H1 (cell line): ENCODE measurements around the gene AIRE. TPM values are rescaled to one million over a fixed set of nuclear protein-coding genes. Genes with fewer than 3 reads are reported as not detected.

Experiments used
- CTCF ChIA-PET: fragments of 300-600 bp; sonication (Branson Sonifier 250); formaldehyde crosslinking; loops from one replicate; lab custom pipeline; 2021; ENCODE audit not compliant: partially characterized antibody; lab: Charles Lee
- POLR2A ChIA-PET: fragments of 300-600 bp; sonication (Branson Sonifier 250); formaldehyde crosslinking; loops from one replicate; lab custom pipeline; 2021; ENCODE audit warnings: inconsistent platforms; ENCODE audit not compliant: partially characterized antibody; lab: Charles Lee
- DNase-seq, 2 experiments: peaks; one replicate each; pipeline versions ENCODE4 v3.0.0 to v3.0.0-alpha.2; 2010 to 2022; ENCODE audit warnings: low spot score in 2 of 2, low read depth in 1 of 2, mixed read lengths in 1 of 2
- FAIRE-seq: peaks from 2 replicates; lab custom pipeline; 2011; peaks lifted over from hg19 to GRCh38; lab: Jason Lieb, UNC
- H2AFZ ChIP-seq: 2 replicates; pipeline ENCODE4 v1.8.1; 2012; ENCODE audit warnings: low read length, inconsistent platforms
- H2AK5ac ChIP-seq: 2 replicates; pipeline ENCODE4 v1.6.1; 2013; ENCODE audit warnings: low read depth, low read length
- H2BK120ac ChIP-seq: replicated peaks from 2 replicates; pipeline ENCODE3; 2013; ENCODE audit warnings: low read depth, low read length, inconsistent platforms
- H2BK12ac ChIP-seq: 2 replicates; pipeline ENCODE4 v1.6.1; 2013; ENCODE audit warnings: low read depth, low read length
- H2BK15ac ChIP-seq: 2 replicates; pipeline ENCODE4 v1.6.1; 2013; ENCODE audit warnings: low read length
- H2BK20ac ChIP-seq: 2 replicates; pipeline ENCODE4 v1.6.1; 2013; ENCODE audit warnings: low read length
- H2BK5ac ChIP-seq: 2 replicates; pipeline ENCODE4 v1.6.1; 2013; ENCODE audit warnings: low read depth, low read length
- H3K14ac ChIP-seq: 2 replicates; pipeline ENCODE4 v1.6.1; 2013; ENCODE audit warnings: inconsistent platforms; ENCODE audit not compliant: insufficient read length
- H3K18ac ChIP-seq: 2 replicates; pipeline ENCODE4 v1.6.1; 2013; ENCODE audit warnings: low read length; ENCODE audit errors: extremely low read depth
- H3K23ac ChIP-seq: 2 replicates; pipeline ENCODE4 v1.6.1; 2013; ENCODE audit warnings: inconsistent platforms; ENCODE audit not compliant: insufficient read length
- H3K23me2 ChIP-seq: 2 replicates; pipeline ENCODE4 v1.6.1; 2013; ENCODE audit warnings: low read depth, low read length
- H3K27ac ChIP-seq: 2 replicates; pipeline ENCODE4 v1.6.1; 2011; ENCODE audit warnings: low read depth, low read length, inconsistent platforms
- H3K27me3 ChIP-seq, 4 experiments: replicated peaks in 1 of 4; 1 replicate in 1 of 4; 2 replicates in 3 of 4; pipeline versions ENCODE4 v1.6.1 to v1.8.1; 2011 to 2013; ENCODE audit warnings: low read length in 3 of 4, mild to moderate bottlenecking in 3 of 4, inconsistent platforms in 2 of 4, mixed read lengths in 2 of 4, moderate library complexity in 1 of 4; ENCODE audit not compliant: control insufficient read depth in 3 of 4, insufficient read depth in 3 of 4; ENCODE audit errors: extremely low read depth in 1 of 4
- H3K36me3 ChIP-seq, 4 experiments: 2 replicates each; pipeline versions ENCODE4 v1.6.1 to v1.8.1; 2011 to 2013; ENCODE audit warnings: mild to moderate bottlenecking in 4 of 4, low read length in 3 of 4, moderate library complexity in 2 of 4, control low read depth in 1 of 4, inconsistent platforms in 1 of 4; ENCODE audit not compliant: insufficient read depth in 4 of 4, control insufficient read depth in 2 of 4
- H3K4ac ChIP-seq: replicated peaks from 2 replicates; pipeline ENCODE3; 2013; ENCODE audit warnings: low read length, low read depth, mixed read lengths, inconsistent platforms; ENCODE audit not compliant: insufficient read length
- H3K4me1 ChIP-seq, 4 experiments: replicated peaks in 1 of 4; 1 replicate in 1 of 4; 2 replicates in 3 of 4; pipeline versions ENCODE4 v1.6.1 to v1.8.1; 2011 to 2013; ENCODE audit warnings: low read length in 3 of 4, inconsistent platforms in 2 of 4, mixed read lengths in 1 of 4; ENCODE audit not compliant: insufficient read depth in 4 of 4, control insufficient read depth in 3 of 4
- H3K4me2 ChIP-seq, 2 experiments: 2 replicates each; pipeline versions ENCODE4 v1.6.1 to v1.8.1; 2011 to 2013; ENCODE audit warnings: low read depth in 2 of 2, low read length in 2 of 2, control low read depth in 1 of 2, inconsistent platforms in 1 of 2, mild to moderate bottlenecking in 1 of 2; ENCODE audit not compliant: insufficient read depth in 1 of 2
- H3K4me3 ChIP-seq, 4 experiments: fragments of 200-600, 300-600 bp in 1 of 4; sonication (generic), shearing (Covaris generic), sonication (Bioruptor Twin) in 1 of 4; 2 replicates each; pipeline versions ENCODE4 v1.5.1 to v1.8.1; 2011 to 2016; ENCODE audit warnings: low read length in 4 of 4, low read depth in 3 of 4, control low read depth in 2 of 4, inconsistent platforms in 2 of 4, mild to moderate bottlenecking in 2 of 4, mixed read lengths in 1 of 4, moderate library complexity in 1 of 4; ENCODE audit not compliant: insufficient read depth in 2 of 4; ENCODE audit errors: extremely low read depth in 1 of 4
- H3K56ac ChIP-seq: replicated peaks from 2 replicates; pipeline ENCODE3; 2013; ENCODE audit warnings: low read depth, mild to moderate bottlenecking, mixed read lengths, low read length, inconsistent platforms; ENCODE audit not compliant: insufficient read length
- H3K79me1 ChIP-seq: 2 replicates; pipeline ENCODE4 v1.6.1; 2013; ENCODE audit warnings: low read depth, low read length, control low read depth
- H3K79me2 ChIP-seq, 2 experiments: 2 replicates each; pipeline versions ENCODE4 v1.6.1 to v1.8.1; 2012 to 2013; ENCODE audit warnings: low read length in 2 of 2, mild to moderate bottlenecking in 2 of 2, inconsistent platforms in 1 of 2; ENCODE audit not compliant: insufficient read depth in 2 of 2, control insufficient read depth in 1 of 2
- H3K9ac ChIP-seq, 4 experiments: replicated peaks in 1 of 4; 1 replicate in 1 of 4; 2 replicates in 3 of 4; pipeline versions ENCODE4 v1.6.1 to v1.8.1; 2011 to 2013; ENCODE audit warnings: low read depth in 3 of 4, low read length in 3 of 4, control low read depth in 2 of 4, mild to moderate bottlenecking in 2 of 4, moderate library complexity in 2 of 4, inconsistent platforms in 1 of 4; ENCODE audit errors: extremely low read depth in 1 of 4
- H3K9me3 ChIP-seq, 2 experiments: 2 replicates each; pipeline versions ENCODE4 v1.6.1 to v1.8.1; 2012 to 2013; ENCODE audit warnings: mild to moderate bottlenecking in 2 of 2, moderate library complexity in 2 of 2, control low read depth in 1 of 2, inconsistent platforms in 1 of 2, low read depth in 1 of 2, low read length in 1 of 2, mixed read lengths in 1 of 2; ENCODE audit not compliant: insufficient read depth in 2 of 2
- H4K20me1 ChIP-seq, 2 experiments: replicated peaks in 1 of 2; 2 replicates each; pipeline versions ENCODE3 to v1.8.1; 2011 to 2013; ENCODE audit warnings: inconsistent platforms in 2 of 2, low read length in 2 of 2, mild to moderate bottlenecking in 1 of 2; ENCODE audit not compliant: insufficient read depth in 2 of 2, control insufficient read depth in 1 of 2
- H4K5ac ChIP-seq: 2 replicates; pipeline ENCODE4 v1.6.1; 2013; ENCODE audit warnings: low read length, low read depth, mixed read lengths, inconsistent platforms; ENCODE audit not compliant: insufficient read length
- H4K8ac ChIP-seq: 2 replicates; pipeline ENCODE4 v1.8.0; 2013; ENCODE audit warnings: mild to moderate bottlenecking, moderate library complexity, low read length, inconsistent platforms; ENCODE audit not compliant: insufficient read depth; ENCODE audit errors: extremely low read depth
- H4K91ac ChIP-seq: replicated peaks from 2 replicates; pipeline ENCODE3; 2013; ENCODE audit warnings: low read length, mixed read lengths, inconsistent platforms; ENCODE audit not compliant: insufficient read length
- CTBP2 ChIP-seq: IDR thresholded peaks from 2 replicates; pipeline ENCODE4 v1.7.0; 2011; ENCODE audit warnings: borderline replicate concordance, mild to moderate bottlenecking, moderate library complexity, mixed read lengths, low read length; ENCODE audit not compliant: insufficient read depth, insufficient read length
- EGR1 ChIP-seq: IDR thresholded peaks from 2 replicates; pipeline ENCODE4 v1.6.1; 2011; ENCODE audit warnings: low read depth, low read length, borderline replicate concordance
- FOSL1 ChIP-seq: IDR thresholded peaks from 2 replicates; pipeline ENCODE4 v1.6.1; 2011; ENCODE audit warnings: mild to moderate bottlenecking, low read depth, low read length, moderate library complexity; ENCODE audit not compliant: insufficient read depth
- GABPA ChIP-seq: IDR thresholded peaks from 2 replicates; pipeline ENCODE4 v1.6.1; 2011; ENCODE audit warnings: mild to moderate bottlenecking, low read length, moderate library complexity, borderline replicate concordance; ENCODE audit not compliant: insufficient read depth
- GTF2F1 ChIP-seq: IDR thresholded peaks from 2 replicates; pipeline ENCODE4 v1.6.1; 2012; ENCODE audit warnings: low read depth, low read length, improper control_type of control experiment, borderline replicate concordance
- KDM1A ChIP-seq: fragments of 200-600, 300-600 bp; sonication (generic); IDR thresholded peaks from 2 replicates; pipeline ENCODE4 v1.7.1; 2016; ENCODE audit warnings: mild to moderate bottlenecking, low read length, borderline replicate concordance
- MAFK ChIP-seq: IDR thresholded peaks from 2 replicates; pipeline ENCODE4 v1.6.1; 2012; ENCODE audit warnings: low read depth, mild to moderate bottlenecking, improper control_type of control experiment, low read length
- NRF1 ChIP-seq: IDR thresholded peaks from 2 replicates; pipeline ENCODE4 v1.6.1; 2011; ENCODE audit warnings: mild to moderate bottlenecking, low read depth, low read length, improper control_type of control experiment
- PHF8 ChIP-seq: fragments of 200-600 bp; sonication (generic); conservative IDR thresholded peaks from 2 replicates; pipeline ENCODE4 v1.7.1; 2012; ENCODE audit warnings: low read depth, mild to moderate bottlenecking, inconsistent platforms, low read length, moderate library complexity
- RBBP5 ChIP-seq: IDR thresholded peaks from 2 replicates; pipeline ENCODE4 v1.7.1; 2012; ENCODE audit warnings: low read depth, mild to moderate bottlenecking, inconsistent platforms, low read length, moderate library complexity, borderline replicate concordance
- RXRA ChIP-seq: IDR thresholded peaks from 2 replicates; pipeline ENCODE4 v1.6.1; 2011; ENCODE audit warnings: low read depth, mild to moderate bottlenecking, low read length, moderate library complexity; ENCODE audit not compliant: insufficient read depth
- SIX5 ChIP-seq: IDR thresholded peaks from 2 replicates; pipeline ENCODE4 v1.6.1; 2011; ENCODE audit warnings: mild to moderate bottlenecking, low read depth, low read length
- SUZ12 ChIP-seq: fragments of 200-600 bp; sonication (generic); IDR thresholded peaks from 2 replicates; pipeline ENCODE4 v1.6.1; 2012; ENCODE audit warnings: mild to moderate bottlenecking, inconsistent platforms, low read length, moderate library complexity, mixed read lengths
- TEAD4 ChIP-seq: IDR thresholded peaks from 2 replicates; pipeline ENCODE4 v1.6.1; 2012; ENCODE audit warnings: low read depth, low read length, inconsistent platforms, mixed read lengths
- YY1 ChIP-seq: IDR thresholded peaks from 2 replicates; pipeline ENCODE4 v1.6.1; 2011; ENCODE audit warnings: low read depth, mild to moderate bottlenecking, low read length
- WGBS, 2 experiments: shearing (Covaris generic) in 1 of 2; methylation state at CpG; one replicate each; pipeline versions ENCODE4 v1.1.6 to v1.1.7; 2013 to 2015; ENCODE audit warnings: low lambda C conversion rate in 2 of 2, mixed read lengths in 2 of 2, inconsistent platforms in 1 of 2, low coverage in 1 of 2, missing lambda C conversion rate in 1 of 2; ENCODE audit not compliant: insufficient replicate concordance in 2 of 2, insufficient coverage in 1 of 2, insufficient read length in 1 of 2; ENCODE audit errors: extremely low coverage in 1 of 2, missing lambda C conversion rate in 1 of 2; 5-methylcytosine and 5-hydroxymethylcytosine counted together
- polyA plus RNA-seq, 7 experiments: library from polyadenylated mRNA; depleted of rRNA in 3 of 7; stranded (reverse) in 5 of 7; unstranded in 2 of 7; fragments of >200 nt in 5 of 7; fragments of 200-250 nt in 2 of 7; gene quantifications; 1 replicate in 5 of 7; 2 replicates in 1 of 7; 4 replicates in 1 of 7; pipeline versions ENCODE4 v1.2.1 to v1.2.3, GENCODE V29; 2011 to 2013; ENCODE audit warnings: missing spikeins in 2 of 7, mixed read lengths in 2 of 7
- total RNA-seq: library from RNA; stranded (reverse); fragmentation: NEBNext Ultra II Directional; extraction: Animal tissue kit (Norgen Biotek cat#: 25700); gene quantifications from 2 replicates; pipeline ENCODE4 v1.2.1, GENCODE V29; 2021

The AIRE gene
- total and polyA plus RNA-seq, 2 of the 8 experiments (the other 6 are each of a cell fraction or from before 2014, with no cell fraction given), result 0.09 TPM; not detected in 1

DNA sequence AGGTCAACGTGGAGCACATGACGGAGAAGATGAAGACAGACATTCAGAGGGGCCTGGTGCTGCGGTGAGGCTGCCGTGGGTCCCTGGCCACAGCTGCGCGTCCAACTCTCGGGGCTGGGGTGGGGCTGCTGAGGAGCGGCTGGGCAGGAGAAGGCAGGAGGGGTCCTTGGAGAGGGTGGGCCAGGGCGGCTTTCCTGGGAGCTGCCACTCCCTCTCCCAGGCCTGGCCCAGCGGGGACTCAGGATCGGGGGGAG, 39.1 kb downstream of the AIRE start:
- H4K91ac ChIP-seq, result no peak overlapping the region
- H3K27ac ChIP-seq, result no peak overlapping the region
- H3K36me3 ChIP-seq, result peaks cover 0 to 33% (median 1%) of the 10 kb centered on the region in 4 experiments; a peak in 2 of 8 replicates
- no peaks in the 10 kb centered on the region for H3K4me1 ChIP-seq
- H2BK20ac ChIP-seq, result no peak overlapping the region
- no peaks in the 10 kb centered on the region for H3K23me2 ChIP-seq
- no peak overlapping the region for H3K18ac ChIP-seq
- H3K9ac ChIP-seq, result no peak overlapping the region
- H2BK15ac ChIP-seq, result no peak overlapping the region
- no peaks in the 10 kb centered on the region for H3K79me2 ChIP-seq
- no peak overlapping the region for H2AK5ac ChIP-seq
- H4K8ac ChIP-seq, result no peak overlapping the region
- TF ChIP-seq RXRA (no peak), PHF8 (no peak), MAFK (no peak), SIX5 (no peak), KDM1A (no peak), FOSL1 (no peak), NRF1 (no peak), EGR1 (no peak), SUZ12 (no peak), YY1 (no peak), CTBP2 (no peak), GABPA (no peak), TEAD4 (no peak), RBBP5 (no peak), GTF2F1 (no peak)
- H3K14ac ChIP-seq, result no peak overlapping the region
- no peak overlapping the region for H2BK12ac ChIP-seq
- H3K9me3 ChIP-seq, result no peaks in the 10 kb centered on the region
- POLR2A ChIA-PET, result interaction anchor here (1.7 kb wide), 1 partner anchor 13 kb away, joined by 4 read pairs; no protein-coding TSS in a partner anchor
- no peak overlapping the region for H2BK120ac ChIP-seq
- CTCF ChIA-PET, result no interaction called here
- no peak overlapping the region for H2AFZ ChIP-seq
- no peak overlapping the region for H3K23ac ChIP-seq
- H4K5ac ChIP-seq, result no peak overlapping the region
- no peak for FAIRE-seq
- H3K4me2 ChIP-seq, result no peak overlapping the region
- DNase-seq, result no peak
- H3K56ac ChIP-seq, result no peak overlapping the region
- H3K4me3 ChIP-seq, result no peak overlapping the region
- 94% methylated on average over 8 of the region's 11 CpGs; no CpG with 5 or more reads in 1 of the 2 experiments for WGBS, 2 experiments
- H4K20me1 ChIP-seq, result peaks cover 0 to 3% of the 10 kb centered on the region in 2 experiments
- no peak overlapping the region for H2BK5ac ChIP-seq
- H3K27me3 ChIP-seq, result no peaks in the 10 kb centered on the region
- no peaks in the 10 kb centered on the region for H3K79me1 ChIP-seq
- no peak overlapping the region for H3K4ac ChIP-seq
